Dermis lymphatic vessel endothelial cell (primary cell): ENCODE results near the gene BICDL1. TPM values are rescaled to one million over a fixed set of nuclear protein-coding genes. Genes with fewer than 3 reads are reported as not detected.

Experiments
- total RNA-seq: library from RNA; depleted of rRNA; stranded (reverse); fragments of >200 nt; gene quantifications from 2 replicates; pipeline ENCODE4 v1.2.1, GENCODE V29; 2014

The BICDL1 gene, protein sequence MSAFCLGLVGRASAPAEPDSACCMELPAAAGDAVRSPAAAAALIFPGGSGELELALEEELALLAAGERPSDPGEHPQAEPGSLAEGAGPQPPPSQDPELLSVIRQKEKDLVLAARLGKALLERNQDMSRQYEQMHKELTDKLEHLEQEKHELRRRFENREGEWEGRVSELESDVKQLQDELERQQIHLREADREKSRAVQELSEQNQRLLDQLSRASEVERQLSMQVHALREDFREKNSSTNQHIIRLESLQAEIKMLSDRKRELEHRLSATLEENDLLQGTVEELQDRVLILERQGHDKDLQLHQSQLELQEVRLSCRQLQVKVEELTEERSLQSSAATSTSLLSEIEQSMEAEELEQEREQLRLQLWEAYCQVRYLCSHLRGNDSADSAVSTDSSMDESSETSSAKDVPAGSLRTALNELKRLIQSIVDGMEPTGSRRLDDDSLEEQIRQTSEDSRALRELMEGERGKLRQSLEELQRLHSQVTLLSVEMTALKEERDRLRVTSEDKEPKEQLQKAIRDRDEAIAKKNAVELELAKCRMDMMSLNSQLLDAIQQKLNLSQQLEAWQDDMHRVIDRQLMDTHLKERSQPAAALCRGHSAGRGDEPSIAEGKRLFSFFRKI
- total RNA-seq = under 0.01 TPM in 1 of 2 replicates, not detected in the other

GRCh38 chr12:119988472-119989360 lies at the start of gene BICDL1:
TSS of gene BICDL1 (plus strand) at chr12:119989236. CDS start at chr12:119989869, 633 bp downstream.

DNA sequence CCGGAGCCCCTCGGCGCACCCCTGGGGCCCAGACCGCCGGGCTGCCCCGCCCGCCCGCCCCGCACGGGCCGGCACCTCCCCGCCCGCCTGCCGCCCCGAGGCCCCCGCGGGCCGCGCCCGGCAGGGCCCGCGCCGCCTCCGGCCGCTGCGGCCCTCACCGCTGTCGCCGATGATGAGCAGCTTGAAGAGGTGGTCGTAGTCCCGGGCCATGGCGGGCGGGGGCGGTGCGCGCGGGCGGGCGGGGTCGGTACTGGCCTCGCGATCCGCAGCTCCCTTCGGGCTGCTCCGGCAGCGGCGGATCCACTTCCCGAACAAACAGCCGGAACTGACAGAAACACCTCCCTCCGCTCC lies 127.4 kb downstream of the BICDL1 start, which contains the start of gene RAB35:
RAB35 (minus strand) TSS at position 313 of the 351 bp plus-strand sequence; CDS start at position 210, 103 bp downstream.

Other genes starting within 250 kb of the BICDL1 start
- 2.6 and 2.7 TPM in 2 replicates for gene CIT, start 111.9 kb upstream of the BICDL1 start, total RNA-seq
- 41.2 and 44.3 TPM in 2 replicates for gene RAB35, start 127.5 kb downstream of the BICDL1 start, total RNA-seq
- gene GCN1, start 205.5 kb downstream of the BICDL1 start, total RNA-seq = 54.3 and 59.0 TPM in 2 replicates
- 2,655 and 2,728 TPM in 2 replicates for gene RPLP0, start 211.9 kb downstream of the BICDL1 start, total RNA-seq